Type B pancreatic cell (in vitro differentiated cells): Measurements from ENCODE around the gene RNF150. TPM values are rescaled to one million over a fixed set of nuclear protein-coding genes. Genes with fewer than 3 reads are reported as not detected.

ENCODE experiments used
- DNase-seq: peaks from one replicate; pipeline ENCODE4 v3.0.0; 2021; ENCODE audit warnings: mixed read lengths; ENCODE audit not compliant: unreplicated experiment; ENCODE audit errors: extremely low spot score
- H3K27ac Mint-ChIP-seq: 2 replicates; pipeline ENCODE4 v1.8.0; 2021; ENCODE audit warnings: mild to moderate bottlenecking, mixed read lengths
- H3K27me3 Mint-ChIP-seq: 2 replicates; pipeline ENCODE4 v1.8.0; 2021; ENCODE audit warnings: mixed read lengths
- H3K36me3 Mint-ChIP-seq: 2 replicates; pipeline ENCODE4 v1.8.0; 2021; ENCODE audit warnings: mixed read lengths
- H3K4me1 Mint-ChIP-seq: one replicate; pipeline ENCODE4 v1.8.0; 2021; ENCODE audit warnings: mixed read lengths; ENCODE audit not compliant: unreplicated experiment
- H3K4me3 Mint-ChIP-seq: 2 replicates; pipeline ENCODE4 v1.8.0; 2021; ENCODE audit warnings: mild to moderate bottlenecking, mixed read lengths
- H3K9me3 Mint-ChIP-seq: 2 replicates; pipeline ENCODE4 v1.8.0; 2021; ENCODE audit warnings: mixed read lengths
- total RNA-seq: library from RNA; stranded (reverse); gene quantifications from 2 replicates; pipeline ENCODE4 v1.2.1, GENCODE V29; 2021; ENCODE audit warnings: low replicate concordance
- TF ChIP-seq, protein P1 (sequence below): fragments of 200-600 bp; sonication (generic); conservative IDR thresholded peaks from 2 replicates; pipeline ENCODE4 v1.5.0; 2021; ENCODE audit warnings: antibody characterized with exemption, mild to moderate bottlenecking

RNF150 gene
- total RNA-seq, 1 donor from 2014 or later: 34.0 TPM

DNA sequence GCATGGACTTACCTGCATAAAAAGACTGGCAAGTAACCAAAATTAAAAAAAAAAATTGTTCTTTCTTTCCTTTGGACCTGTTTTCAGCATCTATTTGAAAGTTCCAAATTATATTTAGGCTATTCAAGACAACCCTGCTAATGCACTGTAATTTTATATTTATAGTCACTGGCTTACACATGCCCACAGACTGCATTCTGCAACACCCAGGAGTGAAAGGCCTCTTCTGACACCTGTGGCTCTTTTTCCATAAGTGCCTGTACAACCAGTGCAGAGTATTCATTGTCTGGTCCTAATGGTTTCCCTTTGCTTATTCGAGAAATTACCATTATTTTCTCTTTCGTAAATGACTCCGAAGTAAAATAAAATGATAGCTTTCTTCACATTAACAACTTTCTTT is 143.3 kb downstream of the RNF150 start:
- no peaks in the 10 kb centered on the region for H3K27me3 Mint-ChIP-seq
- no peak overlapping the region for H3K27ac Mint-ChIP-seq
- no peaks in the 10 kb centered on the region for H3K36me3 Mint-ChIP-seq
- no peaks in the 10 kb centered on the region for H3K9me3 Mint-ChIP-seq
- H3K4me1 Mint-ChIP-seq: peaks cover 3% of the 10 kb centered on the region
- no peak for DNase-seq
- TF ChIP-seq, protein P1, sequence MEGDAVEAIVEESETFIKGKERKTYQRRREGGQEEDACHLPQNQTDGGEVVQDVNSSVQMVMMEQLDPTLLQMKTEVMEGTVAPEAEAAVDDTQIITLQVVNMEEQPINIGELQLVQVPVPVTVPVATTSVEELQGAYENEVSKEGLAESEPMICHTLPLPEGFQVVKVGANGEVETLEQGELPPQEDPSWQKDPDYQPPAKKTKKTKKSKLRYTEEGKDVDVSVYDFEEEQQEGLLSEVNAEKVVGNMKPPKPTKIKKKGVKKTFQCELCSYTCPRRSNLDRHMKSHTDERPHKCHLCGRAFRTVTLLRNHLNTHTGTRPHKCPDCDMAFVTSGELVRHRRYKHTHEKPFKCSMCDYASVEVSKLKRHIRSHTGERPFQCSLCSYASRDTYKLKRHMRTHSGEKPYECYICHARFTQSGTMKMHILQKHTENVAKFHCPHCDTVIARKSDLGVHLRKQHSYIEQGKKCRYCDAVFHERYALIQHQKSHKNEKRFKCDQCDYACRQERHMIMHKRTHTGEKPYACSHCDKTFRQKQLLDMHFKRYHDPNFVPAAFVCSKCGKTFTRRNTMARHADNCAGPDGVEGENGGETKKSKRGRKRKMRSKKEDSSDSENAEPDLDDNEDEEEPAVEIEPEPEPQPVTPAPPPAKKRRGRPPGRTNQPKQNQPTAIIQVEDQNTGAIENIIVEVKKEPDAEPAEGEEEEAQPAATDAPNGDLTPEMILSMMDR: no peak
- no peak overlapping the region for H3K4me3 Mint-ChIP-seq

GRCh38 chr4:140986045-140986444 is 147.2 kb downstream of the RNF150 start:
- H3K36me3 Mint-ChIP-seq: no peaks in the 10 kb centered on the region
- H3K27ac Mint-ChIP-seq: no peak overlapping the region

DNA sequence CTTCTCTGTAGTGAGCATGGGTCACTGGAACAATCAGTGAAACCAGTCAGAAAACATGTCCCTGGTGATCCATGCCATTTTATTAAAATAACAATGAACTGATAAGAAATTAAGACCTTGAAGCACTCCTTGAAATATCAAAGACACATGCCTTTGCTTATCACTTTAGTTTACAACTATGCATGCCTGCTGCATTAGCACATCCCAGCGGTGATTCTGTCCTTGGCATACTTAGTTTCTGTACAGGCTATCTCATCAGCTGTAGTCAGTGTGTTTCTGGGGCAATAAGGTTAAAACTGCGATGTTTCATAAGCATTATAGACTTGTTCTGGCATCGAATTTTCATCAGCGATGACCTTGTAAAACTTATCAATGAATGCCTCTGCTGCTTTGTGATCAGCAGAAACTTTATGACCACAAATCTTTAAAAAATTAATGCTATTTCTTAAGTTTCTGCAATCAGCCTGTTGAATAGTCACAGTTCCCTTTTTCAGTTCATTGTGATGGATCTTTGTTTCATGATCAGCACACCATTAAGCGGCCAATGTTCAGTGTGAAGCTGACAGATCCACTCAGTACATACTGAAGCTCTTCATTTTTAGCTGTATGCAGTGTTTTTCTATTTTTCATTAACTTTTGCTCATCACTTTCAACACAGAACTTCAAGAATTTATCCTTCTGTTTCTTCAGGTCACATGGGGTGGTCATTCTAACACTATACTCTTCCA is 150.5 kb downstream of the RNF150 start:
- TF ChIP-seq, protein P1: no peak
- H3K4me1 Mint-ChIP-seq: peaks cover 5% of the 10 kb centered on the region
- H3K27me3 Mint-ChIP-seq: no peaks in the 10 kb centered on the region
- H3K27ac Mint-ChIP-seq: no peak overlapping the region
- H3K36me3 Mint-ChIP-seq: no peaks in the 10 kb centered on the region
- no peaks in the 10 kb centered on the region for H3K9me3 Mint-ChIP-seq
- no peak for DNase-seq
- H3K4me3 Mint-ChIP-seq: no peak overlapping the region

More at GRCh38 chr4:140986045-140986444, 147.2 kb downstream of the RNF150 start:
- Mint-ChIP-seq H3K4me1 (peaks cover 5% of the 10 kb centered on the region), H3K9me3 (no peaks in the 10 kb centered on the region), H3K27me3 (no peaks in the 10 kb centered on the region), H3K4me3 (no peak overlapping the region)
- TF ChIP-seq, protein P1: no peak
- no peak for DNase-seq

DNA sequence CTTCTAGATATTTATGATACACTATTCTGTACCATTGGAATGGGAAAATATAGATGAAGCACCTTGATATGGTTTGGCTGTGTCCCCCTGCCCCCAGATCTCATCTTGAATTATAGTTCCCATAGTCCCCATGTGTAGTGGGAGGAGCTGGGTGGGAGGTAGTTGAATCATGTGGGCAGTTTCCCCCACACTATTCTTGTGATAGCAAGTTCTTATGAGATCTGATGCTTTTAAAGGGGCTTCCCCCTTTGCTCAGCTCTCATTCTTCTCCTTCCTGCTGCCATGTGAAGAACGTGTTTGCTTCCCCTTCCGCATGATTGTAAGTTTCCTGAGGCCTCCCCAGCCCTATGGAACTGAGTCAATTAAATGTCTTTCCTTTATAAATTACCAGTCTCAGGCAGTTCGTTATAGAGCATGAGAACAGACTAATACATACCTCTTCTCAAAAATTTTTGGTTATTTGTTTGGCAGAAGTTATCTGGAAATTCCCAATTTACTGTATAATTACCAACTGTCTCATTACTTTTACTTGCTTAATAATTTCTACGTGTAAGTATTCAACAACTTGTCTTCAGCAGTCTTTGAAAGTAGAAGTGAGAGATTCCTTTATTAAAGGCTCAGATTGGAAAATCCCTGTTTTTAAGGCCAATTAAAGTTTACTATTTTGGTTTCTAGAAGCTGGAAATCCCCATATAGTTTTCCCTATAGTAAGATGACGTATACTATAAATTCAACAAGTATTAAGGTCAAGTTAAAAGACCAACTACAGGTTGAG is 152.7 kb downstream of the RNF150 start:
- TF ChIP-seq, protein P1: no peak
- Mint-ChIP-seq H3K27ac (no peak overlapping the region), H3K4me3 (no peak overlapping the region), H3K36me3 (no peaks in the 10 kb centered on the region), H3K4me1 (peaks cover 5% of the 10 kb centered on the region), H3K9me3 (no peaks in the 10 kb centered on the region), H3K27me3 (no peaks in the 10 kb centered on the region)
- no peak for DNase-seq

DNA sequence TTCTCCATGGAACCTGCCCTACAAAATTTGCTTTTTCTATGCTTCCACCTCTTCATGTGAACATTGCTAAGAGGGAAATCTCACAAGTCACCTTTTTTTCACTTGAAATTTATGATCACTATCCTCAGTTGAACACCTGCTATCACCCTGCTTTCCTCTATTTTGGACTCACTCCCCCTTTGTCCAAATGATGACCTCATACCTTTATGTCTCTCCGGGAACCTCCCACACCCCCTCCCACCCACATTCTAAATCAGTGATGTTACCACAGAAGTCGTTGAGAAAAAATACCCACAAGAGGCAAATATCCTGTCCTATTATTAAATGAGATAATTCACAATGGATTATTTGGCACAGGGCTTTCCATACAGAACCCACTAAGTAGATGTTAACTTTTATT is 156.5 kb downstream of the RNF150 start:
- no peak for DNase-seq
- Mint-ChIP-seq H3K27ac (no peak overlapping the region), H3K9me3 (no peaks in the 10 kb centered on the region), H3K27me3 (no peaks in the 10 kb centered on the region), H3K4me3 (no peak overlapping the region), H3K4me1 (no peaks in the 10 kb centered on the region), H3K36me3 (no peaks in the 10 kb centered on the region)
- TF ChIP-seq, protein P1: no peak
